Measurements from ENCODE around the gene MIGA1.

The MIGA1 gene

DNA sequence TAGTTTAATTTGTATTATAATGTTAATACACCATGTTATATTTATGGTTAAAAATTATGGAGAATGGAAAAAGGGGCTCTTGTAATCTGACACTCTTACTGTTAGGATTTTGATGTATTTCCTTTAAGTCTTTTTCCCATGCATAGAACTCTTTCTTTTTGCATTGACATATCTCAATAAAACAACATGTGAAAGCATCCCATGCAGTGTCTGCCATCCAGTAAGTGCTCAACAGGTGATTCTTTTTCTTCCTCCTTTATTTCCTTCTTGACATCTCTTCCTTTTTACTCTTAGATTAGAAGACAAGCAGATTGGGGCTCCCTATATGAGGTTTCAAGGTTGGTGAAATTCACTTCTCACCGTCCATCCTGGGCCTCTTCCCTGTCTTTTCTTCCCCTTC, 111.8 kb downstream of the MIGA1 start:
- no peak overlapping the region for H3K4me3 ChIP-seq (ENCODE audit: low read depth, low read length)
- no peak for DNase-seq (ENCODE audit: low read depth)
- TF ChIP-seq MYC (IDR thresholded peaks at IDR 0.05; ENCODE audit: low read depth, low read length) (no peak), POLR2A (IDR thresholded peaks at IDR 0.05; ENCODE audit: extremely low read depth, insufficient read length) (no peak)
- TF ChIP-seq, protein P1, sequence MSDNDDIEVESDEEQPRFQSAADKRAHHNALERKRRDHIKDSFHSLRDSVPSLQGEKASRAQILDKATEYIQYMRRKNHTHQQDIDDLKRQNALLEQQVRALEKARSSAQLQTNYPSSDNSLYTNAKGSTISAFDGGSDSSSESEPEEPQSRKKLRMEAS (IDR thresholded peaks at IDR 0.05; ENCODE audit: low read depth, low read length): no peak
- TF ChIP-seq, protein P2, sequence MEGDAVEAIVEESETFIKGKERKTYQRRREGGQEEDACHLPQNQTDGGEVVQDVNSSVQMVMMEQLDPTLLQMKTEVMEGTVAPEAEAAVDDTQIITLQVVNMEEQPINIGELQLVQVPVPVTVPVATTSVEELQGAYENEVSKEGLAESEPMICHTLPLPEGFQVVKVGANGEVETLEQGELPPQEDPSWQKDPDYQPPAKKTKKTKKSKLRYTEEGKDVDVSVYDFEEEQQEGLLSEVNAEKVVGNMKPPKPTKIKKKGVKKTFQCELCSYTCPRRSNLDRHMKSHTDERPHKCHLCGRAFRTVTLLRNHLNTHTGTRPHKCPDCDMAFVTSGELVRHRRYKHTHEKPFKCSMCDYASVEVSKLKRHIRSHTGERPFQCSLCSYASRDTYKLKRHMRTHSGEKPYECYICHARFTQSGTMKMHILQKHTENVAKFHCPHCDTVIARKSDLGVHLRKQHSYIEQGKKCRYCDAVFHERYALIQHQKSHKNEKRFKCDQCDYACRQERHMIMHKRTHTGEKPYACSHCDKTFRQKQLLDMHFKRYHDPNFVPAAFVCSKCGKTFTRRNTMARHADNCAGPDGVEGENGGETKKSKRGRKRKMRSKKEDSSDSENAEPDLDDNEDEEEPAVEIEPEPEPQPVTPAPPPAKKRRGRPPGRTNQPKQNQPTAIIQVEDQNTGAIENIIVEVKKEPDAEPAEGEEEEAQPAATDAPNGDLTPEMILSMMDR (IDR thresholded peaks at IDR 0.05; ENCODE audit: low read depth, low read length): no peak

DNA sequence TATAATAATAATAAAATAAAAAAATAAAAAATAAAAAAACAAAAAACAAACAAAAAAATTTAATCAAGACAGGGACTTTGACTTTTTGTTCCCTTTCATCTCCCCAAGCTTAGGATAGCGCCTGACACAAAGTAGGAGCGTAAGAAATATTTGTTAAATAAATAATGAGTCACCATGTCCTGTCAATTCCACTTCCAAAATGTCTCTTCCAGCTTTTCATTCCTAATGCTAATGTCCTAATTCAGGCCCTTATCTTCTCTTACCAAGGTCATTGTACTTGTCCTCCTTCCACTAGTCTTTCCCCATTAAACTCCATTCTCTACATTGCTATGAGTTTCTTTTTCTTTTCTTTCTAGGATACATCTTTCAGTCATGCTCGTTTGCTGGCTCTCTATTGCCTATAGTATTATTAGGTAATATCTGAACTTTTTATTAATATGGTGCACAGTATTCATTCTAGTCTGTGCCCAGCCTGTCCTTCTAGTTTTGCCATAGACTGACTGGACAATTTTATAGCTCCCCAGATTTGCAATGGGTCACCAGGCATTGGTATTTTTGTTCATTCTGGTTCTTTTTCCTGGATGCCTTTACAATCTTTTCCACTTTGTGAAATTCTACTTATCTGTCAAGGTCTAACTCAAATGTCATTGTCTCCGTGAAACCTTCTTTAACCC, 120.3 kb downstream of the MIGA1 start:
- TF ChIP-seq, protein P2 (IDR thresholded peaks at IDR 0.05; ENCODE audit: low read depth, low read length): no peak
- TF ChIP-seq, protein P1 (IDR thresholded peaks at IDR 0.05; ENCODE audit: low read depth, low read length): no peak
- no peak for TF ChIP-seq MYC (IDR thresholded peaks at IDR 0.05; ENCODE audit: low read depth, low read length)
- TF ChIP-seq POLR2A (IDR thresholded peaks at IDR 0.05; ENCODE audit: extremely low read depth, insufficient read length): no peak
- no peak for DNase-seq (ENCODE audit: low read depth)
- H3K4me3 ChIP-seq (ENCODE audit: low read depth, low read length): no peak overlapping the region

DNA sequence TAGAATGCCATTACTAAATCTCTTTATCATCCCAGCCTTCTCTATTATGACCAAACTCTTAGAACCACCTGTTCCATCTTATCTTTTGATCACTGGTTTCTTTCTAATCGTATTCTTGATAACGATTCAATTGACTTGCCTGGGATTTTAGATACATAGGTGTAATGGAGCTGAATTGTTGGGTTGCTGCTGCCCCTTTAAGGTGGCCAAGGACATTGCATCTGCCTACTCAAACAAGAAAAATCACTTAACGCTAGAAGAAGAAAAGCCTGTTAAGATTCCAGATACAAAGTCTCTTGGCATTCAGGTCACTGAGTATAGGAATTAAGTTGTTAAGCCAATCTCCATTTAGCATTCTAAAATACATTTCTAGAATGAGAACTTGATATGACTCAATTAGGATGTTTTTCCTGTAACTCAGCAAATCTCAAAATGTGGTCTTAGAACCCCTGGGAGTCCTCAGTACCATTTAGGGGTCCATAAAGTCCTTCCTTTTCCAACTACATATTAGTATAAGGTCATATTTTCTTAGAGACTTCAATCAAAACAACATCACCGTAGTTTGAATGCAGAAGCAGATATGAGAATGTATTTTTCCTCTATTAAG, 121.3 kb downstream of the MIGA1 start:
- TF ChIP-seq, protein P2 (IDR thresholded peaks at IDR 0.05; ENCODE audit: low read depth, low read length): peak; percentile 45
- TF ChIP-seq MYC (IDR thresholded peaks at IDR 0.05; ENCODE audit: low read depth, low read length): no peak
- H3K4me3 ChIP-seq (ENCODE audit: low read depth, low read length): no peak overlapping the region
- DNase-seq (ENCODE audit: low read depth): peak; percentile 61

DNA sequence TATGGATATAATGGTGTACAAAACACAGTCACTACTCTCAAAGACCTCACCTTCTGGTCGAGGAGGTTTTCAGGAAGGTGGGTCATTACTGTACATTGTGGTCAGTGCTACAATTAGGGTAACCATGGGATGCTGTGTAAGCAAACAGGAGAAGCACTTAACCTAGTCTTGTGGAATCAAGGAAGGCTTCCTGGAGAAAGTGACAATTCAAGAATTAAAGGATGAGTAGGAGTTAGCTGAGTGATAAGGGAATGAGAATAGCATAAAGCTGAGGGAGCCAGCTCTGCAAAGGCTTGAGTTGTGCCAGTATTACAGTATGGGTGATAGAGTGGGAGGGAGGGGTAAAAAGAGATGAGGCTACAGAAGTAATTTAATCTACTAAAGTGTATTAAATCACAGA, 126.2 kb downstream of the MIGA1 start:
- TF ChIP-seq POLR2A (IDR thresholded peaks at IDR 0.05; ENCODE audit: extremely low read depth, insufficient read length) (no peak), MYC (IDR thresholded peaks at IDR 0.05; ENCODE audit: low read depth, low read length) (no peak)
- TF ChIP-seq, protein P2 (IDR thresholded peaks at IDR 0.05; ENCODE audit: low read depth, low read length): no peak
- TF ChIP-seq, protein P1 (IDR thresholded peaks at IDR 0.05; ENCODE audit: low read depth, low read length): no peak
- no peak overlapping the region for H3K4me3 ChIP-seq (ENCODE audit: low read depth, low read length)
- DNase-seq (ENCODE audit: low read depth): no peak

DNA sequence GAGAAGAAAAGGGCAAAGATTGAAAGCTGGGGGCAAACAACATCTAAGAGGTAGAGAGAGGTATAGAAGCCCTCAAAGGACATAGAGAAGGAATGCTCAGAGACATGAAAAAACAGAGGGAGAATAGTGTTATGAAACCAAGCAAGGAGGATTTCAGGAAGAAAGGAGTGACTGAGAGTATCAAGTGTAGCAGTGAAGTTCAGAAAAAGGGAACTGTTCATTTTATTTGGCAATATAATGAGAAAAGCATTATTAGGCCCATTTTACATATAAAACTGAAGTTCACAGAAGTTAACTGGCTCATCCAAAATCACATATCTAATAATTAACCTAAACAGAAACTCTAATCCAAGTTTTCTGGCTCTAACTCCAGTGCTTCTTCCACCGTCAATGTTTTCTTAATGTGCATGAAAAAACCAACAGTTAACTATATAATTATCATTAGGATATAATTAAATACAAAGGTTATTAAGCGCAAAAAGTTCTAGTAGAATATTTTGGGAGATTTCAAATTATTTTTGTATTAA, 126.6 kb downstream of the MIGA1 start:
- TF ChIP-seq POLR2A (IDR thresholded peaks at IDR 0.05; ENCODE audit: extremely low read depth, insufficient read length): no peak
- TF ChIP-seq, protein P1 (IDR thresholded peaks at IDR 0.05; ENCODE audit: low read depth, low read length): no peak
- TF ChIP-seq, protein P2 (IDR thresholded peaks at IDR 0.05; ENCODE audit: low read depth, low read length): no peak
- TF ChIP-seq MYC (IDR thresholded peaks at IDR 0.05; ENCODE audit: low read depth, low read length): no peak
- DNase-seq (ENCODE audit: low read depth): no peak

More for the DNA sequence above, 126.6 kb downstream of the MIGA1 start:
- H3K4me3 ChIP-seq (ENCODE audit: low read depth, low read length): no peak overlapping the region
